GM12892 (cell line): ENCODE data around the gene PRKAG2.

ENCODE experiments used
- DNase-seq: peaks from one replicate; pipeline ENCODE4 v3.0.0; 2011; ENCODE audit not compliant: insufficient read length
- FAIRE-seq: peaks from 2 replicates; lab custom pipeline; 2011; peaks lifted over from hg19 to GRCh38; lab: Jason Lieb, UNC
- POLR2A ChIP-seq: IDR thresholded peaks from 2 replicates; pipeline ENCODE4 v1.6.1; 2011; ENCODE audit warnings: low read depth, low read length, control low read depth
- POLR2AphosphoS5 ChIP-seq: IDR thresholded peaks from 2 replicates; pipeline ENCODE4 v1.6.1; 2011; ENCODE audit warnings: low read depth, low read length, control low read depth
- TAF1 ChIP-seq: IDR thresholded peaks from 2 replicates; pipeline ENCODE4 v1.6.1; 2011; ENCODE audit warnings: low read depth, mild to moderate bottlenecking, control low read depth, low read length, borderline replicate concordance

PRKAG2 gene

DNA sequence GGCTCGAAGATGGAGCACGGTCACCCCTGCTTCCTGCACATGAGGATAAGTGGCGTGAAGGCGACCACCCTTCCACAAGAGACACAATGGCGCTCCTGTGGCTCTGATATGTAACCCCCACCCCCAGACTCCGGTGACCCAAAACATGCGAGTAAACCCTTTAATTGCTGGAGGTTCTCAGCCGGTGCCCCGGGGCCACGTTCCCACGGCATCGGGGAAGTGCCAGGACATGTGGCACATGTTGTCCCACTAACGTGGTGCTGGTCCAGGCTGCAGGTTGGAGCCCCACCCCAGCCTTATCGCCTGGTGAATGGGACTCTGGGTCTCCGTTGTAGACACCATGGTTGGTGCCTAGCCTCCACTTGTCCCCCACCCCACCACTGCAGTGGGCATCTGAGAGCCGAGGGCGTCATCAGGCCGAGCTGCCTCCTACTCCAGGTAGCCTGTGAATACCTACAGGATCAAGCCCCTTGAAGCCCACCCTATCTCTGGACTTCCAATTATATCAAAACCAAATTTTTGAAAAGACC is 132.8 kb downstream of the PRKAG2 start:
- TF ChIP-seq POLR2A = no peak
- TF ChIP-seq POLR2AphosphoS5 = no peak
- no peak for TF ChIP-seq TAF1
- no peak for DNase-seq
- FAIRE-seq = no peak

DNA sequence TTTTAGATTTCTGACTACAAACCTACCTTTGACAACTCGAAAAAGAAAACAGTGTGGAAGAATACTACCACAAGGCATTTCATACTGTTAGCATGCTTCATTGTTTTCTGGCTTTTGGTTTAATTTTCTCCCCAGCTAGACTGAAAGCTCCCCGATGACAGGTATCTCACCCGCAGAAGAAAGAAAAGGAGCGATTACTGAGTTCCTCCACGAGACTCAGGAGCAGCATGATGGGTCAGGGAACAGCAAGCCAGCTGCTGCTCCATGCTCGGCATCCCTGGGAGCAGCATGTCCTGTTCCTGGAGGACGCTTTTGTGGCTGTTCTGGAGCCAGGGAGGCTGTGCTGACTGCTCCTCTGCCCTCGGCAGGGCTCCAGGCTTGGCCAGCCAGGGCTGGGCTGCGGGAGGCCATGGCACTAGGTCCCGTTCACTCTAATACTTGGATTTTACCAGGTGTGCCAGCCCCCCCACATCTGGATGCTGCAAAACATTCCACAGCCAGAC is 133.4 kb downstream of the PRKAG2 start:
- TF ChIP-seq POLR2AphosphoS5 = no peak
- no peak for TF ChIP-seq TAF1
- TF ChIP-seq POLR2A = no peak
- no peak for FAIRE-seq
- DNase-seq = no peak

DNA sequence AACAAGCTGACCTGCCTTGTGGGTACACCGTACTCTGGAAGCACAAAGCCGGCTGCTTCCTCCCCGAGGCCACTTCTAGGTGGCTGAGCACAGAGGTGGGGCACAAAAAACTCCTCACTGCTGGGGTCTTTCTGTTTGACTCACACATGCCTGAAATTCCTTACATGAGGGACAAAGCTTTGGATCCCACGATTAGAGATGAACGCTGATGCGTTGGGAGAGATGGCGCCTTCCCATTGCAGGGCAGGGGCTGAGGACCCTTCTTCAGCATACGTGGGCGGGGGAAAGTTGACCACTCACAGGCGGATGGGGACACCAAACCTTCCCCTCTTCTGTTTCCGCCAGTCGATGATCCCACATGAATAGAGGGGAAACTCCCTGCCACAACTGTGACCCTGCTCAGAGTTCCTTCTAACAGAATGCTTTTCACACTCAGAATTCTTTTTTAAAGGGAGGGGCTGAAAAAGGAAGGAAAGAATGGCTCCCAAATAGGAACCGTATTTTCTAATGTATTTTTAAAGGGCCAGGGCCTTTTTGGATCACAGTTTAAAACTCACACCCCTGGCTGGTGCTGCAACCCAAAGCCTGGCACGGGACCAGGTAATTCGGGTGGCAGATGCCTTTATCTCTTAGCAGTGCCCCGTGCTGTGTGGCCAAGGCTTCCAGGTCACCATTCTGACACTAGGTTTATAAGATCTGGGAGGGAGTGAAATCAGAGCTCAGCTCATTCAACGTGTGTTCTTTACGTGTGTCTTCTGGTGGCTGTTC is 134.0 kb downstream of the PRKAG2 start:
- FAIRE-seq (no peak), DNase-seq (no peak)
- TF ChIP-seq TAF1 (no peak), POLR2AphosphoS5 (no peak), POLR2A (no peak)

DNA sequence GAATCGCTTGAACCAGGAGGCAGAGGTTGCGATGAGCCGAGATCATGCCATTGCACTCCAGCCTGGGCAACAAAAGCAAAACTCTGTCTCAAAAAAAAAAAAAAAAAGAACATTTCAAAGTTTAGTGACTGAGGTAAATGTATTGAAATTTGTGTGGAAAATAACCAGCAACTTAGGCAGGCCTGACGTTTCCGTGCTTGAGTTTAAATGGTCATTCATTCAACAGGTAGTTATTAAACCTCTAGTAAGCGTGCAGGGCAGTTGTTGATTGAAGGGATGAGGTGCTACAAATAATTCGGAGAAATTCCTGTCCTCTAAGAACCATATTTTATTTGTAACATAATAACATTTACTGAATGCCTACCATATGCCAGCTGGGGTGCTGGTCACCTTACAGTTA is 135.3 kb downstream of the PRKAG2 start:
- TF ChIP-seq TAF1 (no peak), POLR2A (no peak), POLR2AphosphoS5 (no peak)
- FAIRE-seq (no peak), DNase-seq (no peak)

DNA sequence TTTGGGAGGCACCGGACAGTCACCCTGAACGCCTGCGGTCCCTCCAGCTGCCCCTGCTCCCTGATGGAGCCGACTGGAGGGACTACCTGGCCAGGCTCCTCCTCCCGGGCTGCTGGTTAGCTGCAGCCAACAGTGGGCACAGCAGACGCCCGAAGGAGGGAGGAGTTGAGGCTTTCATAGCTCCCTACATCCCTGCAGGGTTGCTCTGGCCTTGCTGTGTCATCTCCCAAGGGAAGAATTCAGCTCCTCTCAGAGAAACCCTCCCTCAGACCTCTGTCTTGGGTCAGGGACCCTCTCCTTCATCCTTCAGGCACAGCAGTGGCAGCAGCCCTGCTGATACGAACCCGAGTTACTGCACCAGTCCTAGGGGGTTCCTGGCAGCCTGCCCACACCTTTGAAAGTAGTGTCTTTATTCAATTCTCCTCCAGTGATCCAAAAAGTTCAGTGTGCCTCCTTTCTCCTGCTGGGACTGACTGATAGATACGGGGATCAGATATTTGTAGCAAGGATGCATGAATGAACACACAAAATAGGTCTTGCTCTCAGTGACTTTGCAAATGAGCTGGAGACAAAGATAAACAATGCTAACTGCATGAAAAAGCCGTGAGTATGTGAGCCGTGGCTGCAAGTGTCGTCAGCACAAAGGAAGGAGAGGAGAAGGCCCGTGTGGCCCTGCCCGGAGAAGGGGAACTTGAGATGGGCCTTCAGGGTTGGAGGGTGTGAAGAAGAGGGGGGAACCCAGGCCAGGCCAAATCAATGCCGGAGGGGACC is 136.6 kb downstream of the PRKAG2 start:
- DNase-seq (no peak), FAIRE-seq (no peak)
- TF ChIP-seq POLR2AphosphoS5 = no peak
- TF ChIP-seq POLR2A = no peak
- TF ChIP-seq TAF1 = no peak

DNA sequence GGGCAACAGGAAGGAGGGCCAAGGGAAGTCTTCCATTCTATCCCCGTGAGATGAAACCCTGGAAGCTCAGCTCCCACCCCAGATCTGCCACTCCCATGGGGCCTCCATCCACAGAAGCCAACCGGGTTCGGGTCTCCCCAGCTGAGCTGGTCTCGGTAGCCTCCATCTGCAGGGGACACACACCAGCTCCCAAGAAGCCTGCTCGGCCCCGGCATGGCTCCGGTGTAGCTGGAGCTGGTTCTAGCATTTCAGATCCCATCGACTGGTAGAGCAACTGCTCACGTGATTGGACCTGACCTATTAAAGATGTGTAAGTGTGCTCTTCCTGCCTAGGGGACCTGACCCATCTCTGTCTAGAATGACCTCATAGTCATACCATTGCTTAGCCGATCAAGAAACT is 138.0 kb downstream of the PRKAG2 start:
- no peak for TF ChIP-seq POLR2AphosphoS5
- TF ChIP-seq POLR2A = no peak
- TF ChIP-seq TAF1 = no peak
- no peak for DNase-seq
- FAIRE-seq = no peak

DNA sequence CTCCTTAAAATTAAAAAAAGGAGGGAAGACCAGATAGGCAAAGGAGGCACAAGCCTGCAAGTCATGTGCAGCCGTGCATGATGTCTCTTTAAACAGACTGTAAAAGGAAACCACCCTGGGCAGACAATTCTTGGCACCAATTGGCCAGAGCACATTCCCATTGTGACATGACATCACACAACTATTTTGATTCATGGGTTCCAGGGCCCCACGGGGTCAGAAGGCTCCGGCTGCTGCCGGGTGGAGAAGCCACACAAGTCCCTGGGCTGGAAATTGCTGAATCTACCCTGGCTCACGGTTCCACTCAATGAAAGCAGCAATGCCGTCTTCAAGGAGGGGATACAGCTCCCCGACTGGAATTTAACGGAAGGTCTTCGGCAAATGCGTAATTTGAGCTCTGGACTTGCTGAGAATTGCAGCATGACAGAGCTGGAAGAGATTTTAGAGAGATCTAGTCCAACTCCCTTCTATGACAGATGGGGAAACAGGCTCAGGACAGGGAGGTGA is 140.5 kb downstream of the PRKAG2 start:
- TF ChIP-seq POLR2AphosphoS5 (no peak), TAF1 (no peak), POLR2A (no peak)
- FAIRE-seq (no peak), DNase-seq (no peak)

DNA sequence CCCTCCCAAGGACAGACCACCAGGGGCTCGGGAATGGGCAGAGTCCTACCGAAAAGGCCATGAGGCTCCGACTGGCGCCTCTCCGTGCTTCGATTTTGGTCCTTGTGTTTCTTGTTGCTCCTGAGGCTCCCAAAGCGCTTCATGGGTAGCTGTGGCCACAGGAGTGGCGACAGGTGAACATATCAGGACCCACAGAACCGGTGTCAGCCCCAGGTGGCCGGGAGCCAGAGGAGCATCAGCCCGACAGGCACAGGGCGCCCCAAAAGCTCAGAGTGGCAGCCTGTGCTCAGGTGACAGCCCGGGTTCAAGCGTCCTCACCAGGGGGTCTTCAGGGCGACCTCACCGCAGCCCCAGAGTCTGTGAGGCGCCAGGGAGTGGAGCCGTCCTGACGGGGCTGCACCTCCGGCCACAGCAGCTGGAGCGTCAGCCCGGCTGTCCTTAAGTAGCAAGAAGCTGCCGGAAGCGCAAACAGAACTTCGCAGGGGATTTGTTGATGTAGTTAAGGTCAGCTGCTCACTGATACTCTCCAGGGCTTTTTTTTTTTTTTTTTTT is 141.0 kb downstream of the PRKAG2 start:
- FAIRE-seq (no peak), DNase-seq (no peak)
- TF ChIP-seq POLR2A = no peak
- TF ChIP-seq TAF1 = no peak
- no peak for TF ChIP-seq POLR2AphosphoS5

DNA sequence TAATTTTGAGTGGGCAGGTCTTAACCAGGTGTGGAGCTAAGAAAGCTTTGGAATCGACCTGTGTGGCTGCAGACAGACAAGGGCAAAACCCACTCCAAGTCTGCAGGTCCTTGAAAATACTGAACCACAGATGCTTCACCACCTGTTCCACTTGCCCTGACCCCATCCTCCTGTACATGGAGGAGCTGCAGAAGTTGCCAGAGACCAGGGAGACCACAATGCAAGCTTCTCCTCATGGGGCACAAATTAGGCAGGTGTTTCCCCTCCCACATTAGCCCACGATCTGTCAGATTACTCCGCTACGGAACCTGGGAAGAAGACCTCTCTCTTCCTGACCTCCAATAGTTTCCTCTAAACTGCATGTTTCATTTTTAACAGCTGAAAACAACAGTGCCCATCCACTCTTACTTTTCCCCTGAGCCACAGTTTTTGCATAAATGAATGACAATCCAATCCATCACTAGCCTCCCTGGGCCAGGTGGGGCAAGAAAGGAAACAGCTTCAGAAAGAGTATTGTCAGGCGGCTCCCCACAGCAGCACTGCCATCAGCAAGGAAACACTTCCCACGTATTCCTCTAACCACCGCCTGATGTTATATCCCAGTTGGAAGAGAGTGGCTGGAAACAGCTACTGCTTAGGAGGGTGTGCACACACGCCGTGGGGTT is 141.6 kb downstream of the PRKAG2 start:
- TF ChIP-seq POLR2A (no peak), POLR2AphosphoS5 (no peak), TAF1 (no peak)
- DNase-seq (no peak), FAIRE-seq (no peak)

DNA sequence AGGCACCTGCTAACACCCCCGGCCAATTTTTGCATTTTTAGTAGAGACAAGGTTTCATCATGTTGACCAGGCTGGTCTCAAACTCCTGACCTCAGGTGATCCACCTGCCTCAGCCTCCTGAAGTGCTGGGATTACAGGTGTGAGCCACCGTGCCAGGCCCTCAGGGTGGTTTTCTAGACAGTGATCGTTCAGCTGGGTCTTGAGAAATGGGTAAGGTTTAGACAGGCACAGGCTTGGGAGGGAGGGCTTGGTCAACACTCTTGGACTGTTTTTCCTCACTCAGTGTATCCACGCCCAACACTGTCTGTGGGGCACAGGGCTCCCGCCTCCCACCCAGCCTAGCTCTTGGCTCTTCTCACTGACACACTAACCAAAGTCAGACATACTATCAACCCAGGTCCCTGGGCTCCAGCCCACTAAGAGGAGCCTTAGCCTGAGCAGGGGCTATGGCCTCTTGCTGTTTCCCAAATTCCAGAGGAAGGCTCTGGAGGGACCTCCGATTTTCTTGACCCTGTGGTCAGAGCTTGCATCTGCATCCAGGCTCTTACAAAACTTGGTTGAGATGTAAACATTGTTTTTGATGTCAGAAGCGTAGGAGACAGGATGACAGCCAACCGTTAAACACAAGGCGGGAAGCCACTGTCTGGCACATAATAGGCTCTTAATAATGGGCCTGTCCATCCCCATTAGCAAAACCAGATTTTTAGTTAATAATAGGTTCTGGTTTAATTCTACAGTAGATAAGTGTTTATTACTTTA is 143.9 kb downstream of the PRKAG2 start:
- FAIRE-seq (no peak), DNase-seq (no peak)

DNA sequence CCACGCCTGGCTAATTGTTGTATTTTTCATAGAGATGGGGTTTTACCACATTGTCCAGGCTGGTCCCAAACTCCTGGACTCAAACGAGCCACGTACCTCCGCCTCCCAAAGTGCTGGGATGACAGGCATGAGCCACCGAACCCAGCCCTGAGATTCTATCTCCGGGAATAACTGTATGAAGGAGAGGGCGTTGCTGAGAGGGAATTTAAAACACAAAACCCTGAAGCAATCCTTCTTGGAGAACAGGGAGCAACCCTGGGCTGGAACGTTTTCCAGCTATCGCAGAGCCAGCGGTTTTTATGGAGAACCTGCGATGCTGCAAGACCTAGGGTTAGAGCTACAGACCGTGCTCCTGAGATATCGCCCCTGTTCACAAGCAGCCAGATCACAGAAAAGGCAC is 144.6 kb downstream of the PRKAG2 start:
- DNase-seq = no peak
- FAIRE-seq = no peak
- TF ChIP-seq POLR2A (no peak), TAF1 (no peak), POLR2AphosphoS5 (no peak)

More for the DNA sequence above, 143.9 kb downstream of the PRKAG2 start:
- TF ChIP-seq TAF1 (no peak), POLR2A (no peak), POLR2AphosphoS5 (no peak)
